Measurements from ENCODE around the gene OLFM1. TPM values are rescaled to one million over a fixed set of nuclear protein-coding genes. Genes with fewer than 3 reads are reported as not detected.

Gene OLFM1
- total and polyA plus RNA-seq, 2 of the 4 experiments (the other 2 are of a cell fraction), result 0.36 to 0.38 TPM

GRCh38 chr9:135083831-135084230, 3.6 kb upstream of the OLFM1 start:
- Histone ChIP-seq H2AK9ac (replicated peaks; ENCODE audit: low read depth, low read length, poor library complexity) (no peak overlapping the region), H3K23ac (ENCODE audit: low read depth, low read length) (no peak overlapping the region), H3K4me3 (ENCODE audit: insufficient read depth, low read depth, low read length) (no peak overlapping the region), H3K79me1 (ENCODE audit: low read depth in 1 of 2, low read length in 2 of 2) (no peaks in the 10 kb centered on the region), H4K5ac (ENCODE audit: low read depth, low read length) (no peak overlapping the region), H3K36me3 (ENCODE audit: control insufficient read depth, insufficient read depth, low read length) (no peaks in the 10 kb centered on the region), H3K18ac (ENCODE audit: low read depth, low read length) (no peak overlapping the region), H4K8ac (ENCODE audit: low read depth in 2 of 2, low read length in 2 of 2) (no peak overlapping the region), H3K14ac (replicated peaks; ENCODE audit: low read depth, low read length) (no peak overlapping the region), H2AFZ (replicated peaks; ENCODE audit: low read length, poor library complexity) (no peak overlapping the region), H3K9me1 (ENCODE audit: insufficient read depth, low read length) (no peaks in the 10 kb centered on the region), H2BK20ac (ENCODE audit: low read depth, low read length) (no peak overlapping the region), H4K91ac (ENCODE audit: insufficient read depth, low read depth, low read length) (no peak overlapping the region), H2BK5ac (ENCODE audit: low read depth, low read length, poor library complexity, severe bottlenecking) (no peak overlapping the region), H2AK5ac (ENCODE audit: low read depth, low read length) (no peak overlapping the region), H3K9me3 (ENCODE audit: control insufficient read depth, insufficient read depth, low read length) (no peaks in the 10 kb centered on the region), H4K20me1 (ENCODE audit: insufficient read depth, low read length) (no peaks in the 10 kb centered on the region), H2BK15ac (ENCODE audit: low read depth, low read length) (no peak overlapping the region), H3K27me3 (ENCODE audit: control insufficient read depth, insufficient read depth, low read length) (peaks cover 50% of the 10 kb centered on the region), H2BK120ac (ENCODE audit: low read depth, low read length) (no peak overlapping the region), H3K4ac (ENCODE audit: low read depth, low read length) (no peak overlapping the region), H3K4me1 (ENCODE audit: control insufficient read depth, insufficient read depth, low read length) (no peaks in the 10 kb centered on the region; the same call in 1 of the 2 replicates), H3K27ac (ENCODE audit: insufficient read depth, low read length) (no peak overlapping the region), H3K56ac (ENCODE audit: extremely low read depth, insufficient read depth, low read length) (no peak overlapping the region), H3K9ac (ENCODE audit: low read depth, low read length) (no peak overlapping the region), H3K4me2 (ENCODE audit: low read depth, low read length) (no peak overlapping the region)
- in situ Hi-C loops (cut with MboI; ENCODE audit: low sequenced_read_pairs), result no loop called here
- no peak for DNase-seq
- ATAC-seq (ENCODE audit: low read depth), result no peak
- intact Hi-C loops (cut with micrococcal nuclease), result no loop called here
- ChIA-PET POLR2A (ENCODE audit: unreplicated experiment) (no interaction called here), CTCF (no interaction called here)
- dilution Hi-C loops (cut with HindIII; ENCODE audit: low sequenced_read_pairs, unreplicated experiment), result no loop called here
- WGBS, 2 experiments (ENCODE audit: extremely low coverage in 2 of 2, insufficient read length in 1 of 2), result no CpG with 5 or more reads among the region's 8 CpGs
- TF ChIP-seq RFX5 (IDR thresholded peaks at IDR 0.05; ENCODE audit: low read depth, low read length), result no peak
- no peak for TF ChIP-seq SMC3 (IDR thresholded peaks at IDR 0.05; ENCODE audit: low read depth, low read length)
- TF ChIP-seq FOS (IDR thresholded peaks at IDR 0.05; ENCODE audit: low read depth, low read length), result no peak
- TF ChIP-seq CEBPB (IDR thresholded peaks at IDR 0.05; ENCODE audit: low read depth, low read length), result no peak
- TF ChIP-seq RAD21 (IDR thresholded peaks at IDR 0.05; ENCODE audit: low read length), result no peak
- TF ChIP-seq POLR2A (IDR thresholded peaks at IDR 0.05; ENCODE audit: low read depth, low read length), result no peak
- TF ChIP-seq NFE2L2 (IDR thresholded peaks at IDR 0.05; ENCODE audit: low read depth, low read length), result no peak
- no peak for TF ChIP-seq MAZ (IDR thresholded peaks at IDR 0.05; ENCODE audit: borderline replicate concordance, low read depth, low read length)
- no peak for TF ChIP-seq MAFK (IDR thresholded peaks at IDR 0.05; ENCODE audit: low read depth, low read length)
- no peak for TF ChIP-seq CTCF (conservative IDR thresholded peaks at IDR 0.05; ENCODE audit: low read depth, low read length)
- no peak for TF ChIP-seq RCOR1 (IDR thresholded peaks at IDR 0.05; ENCODE audit: insufficient replicate concordance, low read length)
- TF ChIP-seq MXI1 (IDR thresholded peaks at IDR 0.05; ENCODE audit: borderline replicate concordance, low read depth, low read length), result no peak
- TF ChIP-seq USF2 (IDR thresholded peaks at IDR 0.05; ENCODE audit: low read depth, low read length), result no peak
- TF ChIP-seq BHLHE40 (IDR thresholded peaks at IDR 0.05; ENCODE audit: low read depth, low read length), result no peak
- no peak for TF ChIP-seq ELK1 (IDR thresholded peaks at IDR 0.05; ENCODE audit: borderline replicate concordance, low read depth, low read length)
- TF ChIP-seq CHD1 (IDR thresholded peaks at IDR 0.05; ENCODE audit: low read depth, low read length), result no peak
- no TSS peak for BruUV-seq (replicated peaks)

Measured in IMR-90 (cell line).